GM12865 (cell line): Measurements from ENCODE around the gene MLANA.

Source experiments
- DNase-seq: peaks from one replicate; pipeline ENCODE4 v3.0.0; 2010; ENCODE audit warnings: low read depth
- H3K4me3 ChIP-seq: 2 replicates; pipeline ENCODE4 v1.5.1; 2011; ENCODE audit warnings: mild to moderate bottlenecking, low read depth, low read length, control low read depth
- CTCF ChIP-seq: IDR thresholded peaks from 2 replicates; pipeline ENCODE4 v1.5.1; 2011; ENCODE audit warnings: low read length, control low read depth, low read depth, inconsistent platforms; ENCODE audit not compliant: insufficient read depth; ENCODE audit errors: missing control alignments

The MLANA gene

GRCh38 chr9:5869315-5870019 lies 21.2 kb upstream of the MLANA start:
- H3K4me3 ChIP-seq = no peak overlapping the region
- peak; percentile 52 for DNase-seq
- peak; percentile 73 for TF ChIP-seq CTCF

- DNase-seq = no peak
- H3K4me3 ChIP-seq = no peak overlapping the region
- no peak for TF ChIP-seq CTCF
Observed at GRCh38 chr9:5870020-5870339, 20.7 kb upstream of the MLANA start.

- TF ChIP-seq CTCF = no peak
- no peak overlapping the region for H3K4me3 ChIP-seq
- no peak for DNase-seq
Observed at GRCh38 chr9:5870691-5871090, 20.0 kb upstream of the MLANA start.

GRCh38 chr9:5871785-5872184 lies 18.9 kb upstream of the MLANA start:
- H3K4me3 ChIP-seq = no peak overlapping the region
- DNase-seq = no peak
- TF ChIP-seq CTCF = no peak

- no peak for DNase-seq
- no peak overlapping the region for H3K4me3 ChIP-seq
- no peak for TF ChIP-seq CTCF
Observed at GRCh38 chr9:5872511-5872910, 18.2 kb upstream of the MLANA start.

- H3K4me3 ChIP-seq = no peak overlapping the region
- TF ChIP-seq CTCF = no peak
Observed at GRCh38 chr9:5873439-5873838, 17.2 kb upstream of the MLANA start.

GRCh38 chr9:5874048-5874447 lies 16.6 kb upstream of the MLANA start:
- H3K4me3 ChIP-seq = no peak overlapping the region
- no peak for TF ChIP-seq CTCF
- no peak for DNase-seq

More at GRCh38 chr9:5873439-5873838, 17.2 kb upstream of the MLANA start:
- DNase-seq = no peak
